Ishikawa (cell line): ENCODE measurements around the gene FRS2.

ENCODE experiments used
- CREB1 ChIP-seq: IDR thresholded peaks from 2 replicates; pipeline ENCODE4 v1.6.1; 2012; ENCODE audit warnings: low read depth
- EGR1 ChIP-seq: IDR thresholded peaks from 2 replicates; pipeline ENCODE4 v1.6.1; 2012
- EP300 ChIP-seq: IDR thresholded peaks from 2 replicates; pipeline ENCODE4 v1.6.1; 2012; ENCODE audit warnings: borderline replicate concordance
- FOXM1 ChIP-seq: IDR thresholded peaks from 2 replicates; pipeline ENCODE4 v1.6.1; 2012; ENCODE audit warnings: low read depth, borderline replicate concordance
- MAX ChIP-seq: IDR thresholded peaks from 2 replicates; pipeline ENCODE4 v1.6.1; 2012
- NFIC ChIP-seq: IDR thresholded peaks from 2 replicates; pipeline ENCODE4 v1.6.1; 2012
- RAD21 ChIP-seq: IDR thresholded peaks from 2 replicates; pipeline ENCODE4 v1.6.1; 2012; ENCODE audit warnings: low read depth
- REST ChIP-seq: IDR thresholded peaks from 2 replicates; pipeline ENCODE4 v1.6.1; 2012; ENCODE audit warnings: low read depth, mild to moderate bottlenecking
- TAF1 ChIP-seq: IDR thresholded peaks from 2 replicates; pipeline ENCODE4 v1.6.1; 2012; ENCODE audit warnings: low read depth, mild to moderate bottlenecking
- TCF12 ChIP-seq: IDR thresholded peaks from 2 replicates; pipeline ENCODE4 v1.6.1; 2012; ENCODE audit warnings: low read depth
- TEAD4 ChIP-seq: IDR thresholded peaks from 2 replicates; pipeline ENCODE4 v1.6.1; 2012
- USF1 ChIP-seq: IDR thresholded peaks from 2 replicates; pipeline ENCODE4 v1.6.1; 2012
- YY1 ChIP-seq: IDR thresholded peaks from 2 replicates; pipeline ENCODE4 v1.6.1; 2012; ENCODE audit warnings: low read depth
- ZBTB7A ChIP-seq: IDR thresholded peaks from 2 replicates; pipeline ENCODE4 v1.6.1; 2012; ENCODE audit warnings: low read depth

Gene FRS2

DNA sequence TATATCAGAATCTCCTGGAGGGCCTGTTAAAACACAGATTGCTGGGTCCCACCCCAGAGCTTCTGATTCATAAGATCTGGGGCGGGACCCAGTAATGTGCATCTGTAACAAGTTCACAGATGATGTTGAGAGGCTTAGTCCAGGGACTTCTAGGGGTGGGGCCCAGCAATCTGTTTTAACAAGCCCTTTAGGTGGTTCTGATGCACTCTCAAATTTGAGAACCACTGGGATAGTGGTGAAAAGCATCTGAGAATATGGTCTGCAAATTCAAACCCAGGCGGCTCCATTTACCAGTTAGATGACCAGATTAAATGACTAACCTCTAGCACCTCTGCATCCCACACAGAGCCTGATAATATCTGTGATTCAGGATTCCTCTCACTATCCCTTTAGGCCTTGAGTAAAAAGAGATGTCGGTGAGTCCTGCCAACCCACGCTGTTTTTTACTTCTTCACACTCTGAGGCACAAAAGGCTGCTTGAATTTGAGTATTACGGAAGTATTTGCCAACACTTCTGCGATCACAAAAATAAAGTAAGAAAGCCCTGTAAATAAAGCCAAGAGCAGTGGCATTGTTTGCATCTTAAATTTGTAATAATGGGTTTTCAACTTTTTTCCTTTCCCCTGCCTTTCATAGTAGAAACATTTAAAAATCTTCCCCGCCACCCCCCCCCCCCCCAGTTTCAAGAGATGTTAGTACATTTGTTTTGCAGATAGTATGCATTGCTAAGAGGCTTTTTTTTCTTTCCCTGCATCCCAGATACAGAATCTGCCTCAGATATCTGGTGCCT lies 1.8 kb upstream of the FRS2 start:
- TF ChIP-seq RAD21 (no peak), TCF12 (no peak), EGR1 (no peak), MAX (no peak), USF1 (no peak), CREB1 (no peak), REST (no peak)

GRCh38 chr12:69469854-69470188 lies 367 bp upstream of the FRS2 start:
- no peak for TF ChIP-seq EP300
- no peak for TF ChIP-seq REST
- no peak for TF ChIP-seq CREB1
- no peak for TF ChIP-seq TAF1
- no peak for TF ChIP-seq NFIC
- TF ChIP-seq ZBTB7A = no peak
- TF ChIP-seq EGR1 = no peak
- TF ChIP-seq TCF12 = no peak
- TF ChIP-seq YY1 = no peak
- no peak for TF ChIP-seq USF1
- TF ChIP-seq TEAD4 = no peak

- TF ChIP-seq EGR1 = no peak
- TF ChIP-seq TEAD4 = no peak
- no peak for TF ChIP-seq CREB1
- TF ChIP-seq USF1 = no peak
- TF ChIP-seq RAD21 = no peak
- no peak for TF ChIP-seq NFIC
- TF ChIP-seq FOXM1 = no peak
- TF ChIP-seq EP300 = no peak
- no peak for TF ChIP-seq MAX
- TF ChIP-seq TAF1 = no peak
- no peak for TF ChIP-seq REST
- TF ChIP-seq ZBTB7A = no peak
Observed at GRCh38 chr12:69471076-69471430, 865 bp downstream of the FRS2 start.

- TF ChIP-seq CREB1 (no peak), RAD21 (no peak), FOXM1 (no peak), MAX (no peak), EGR1 (no peak)
Observed at GRCh38 chr12:69471667-69472385, 1.6 kb downstream of the FRS2 start.
